Measurements from ENCODE around the gene PRAMEF15. TPM values are rescaled to one million over a fixed set of nuclear protein-coding genes. Genes with fewer than 3 reads are reported as not detected.
"Not testable (repeated sequence)": the region's sequence is repeated elsewhere in the genome, so short reads cannot be mapped to it uniquely, and the experiment has no call there.

The PRAMEF15 gene
- total and polyA plus RNA-seq, 9 of the 15 experiments (the other 6 are each of a cell fraction or from before 2014, with no cell fraction given): not detected

GRCh38 chr1:13356774-13357173, 41.4 kb downstream of the PRAMEF15 start:
- in situ Hi-C loops (cut with MboI); CTCF ChIA-PET (ENCODE audit: low intra/inter-chr PET ratio); H3K9ac ChIP-seq (ENCODE audit: insufficient read depth in 1 of 2, low read depth in 2 of 2, low read length in 2 of 2); H4K20me1 ChIP-seq (replicated peaks; ENCODE audit: control insufficient read depth, insufficient read depth, low read length); H3K9me1 ChIP-seq (ENCODE audit: control insufficient read depth, insufficient read depth, low read length); H2AFZ ChIP-seq (ENCODE audit: low read depth, low read length); H3K79me2 ChIP-seq (ENCODE audit: control insufficient read depth, insufficient read depth, low read length); intact Hi-C loops (cut with micrococcal nuclease); H3K36me3 ChIP-seq (ENCODE audit: control insufficient read depth, insufficient read depth, low read length); H3K4me1 ChIP-seq (replicated peaks in 1 of 2; ENCODE audit: control insufficient read depth in 2 of 2, insufficient read depth in 2 of 2, low read length in 2 of 2); FAIRE-seq; H3K4me2 ChIP-seq (ENCODE audit: insufficient read depth, low read length); H3K9me3 ChIP-seq (replicated peaks; ENCODE audit: control insufficient read depth, insufficient read depth, low read depth, low read length); H3K27ac ChIP-seq (ENCODE audit: extremely low read depth, low read depth, low read length); BruUV-seq (replicated peaks); H3K4me3 ChIP-seq; H3K27me3 ChIP-seq (ENCODE audit: control insufficient read depth in 2 of 2, insufficient read depth in 2 of 2, low read length in 2 of 2); POLR2A ChIA-PET; TF ChIP-seq REST (CRISPR knock-in tag; IDR thresholded peaks at IDR 0.05; ENCODE audit: low read depth): not testable (repeated sequence)
- WGBS (ENCODE audit: insufficient coverage, low coverage, missing lambda C conversion rate): 0% methylated on average over 5 of the region's 5 CpGs
- DNase-seq (ENCODE audit: extremely low read depth in 1 of 4, low spot score in 3 of 4) (peak; percentile 15 to 71 (median 22)), ATAC-seq (peak; percentile 49; the same call in 1 of the 3 replicates)
- TF ChIP-seq RAD21 (CRISPR knock-in tag; conservative IDR thresholded peaks at IDR 0.05 in 1 of 2, IDR thresholded peaks at IDR 0.05 in 1 of 2) (peak; percentile 52 to 75), REST (IDR thresholded peaks at IDR 0.05; ENCODE audit: borderline replicate concordance) (peak; percentile 32; the same call in 1 of the 2 replicates), CTCF (IDR thresholded peaks at IDR 0.05 in 2 of 3, conservative IDR thresholded peaks at IDR 0.05 in 1 of 3; ENCODE audit: insufficient read depth in 2 of 3, low read depth in 1 of 3, low read length in 3 of 3) (peak; percentile 52 to 75 (median 70); a peak in 5 of 6 replicates), SMC3 (conservative IDR thresholded peaks at IDR 0.05; ENCODE audit: insufficient read depth, low read depth, low read length) (peak; percentile 54), DEAF1 (CRISPR knock-in tag; IDR thresholded peaks at IDR 0.05) (peak; percentile 35; the same call in 1 of the 2 replicates)
